ENCODE results near the gene JSRP1.

DNA sequence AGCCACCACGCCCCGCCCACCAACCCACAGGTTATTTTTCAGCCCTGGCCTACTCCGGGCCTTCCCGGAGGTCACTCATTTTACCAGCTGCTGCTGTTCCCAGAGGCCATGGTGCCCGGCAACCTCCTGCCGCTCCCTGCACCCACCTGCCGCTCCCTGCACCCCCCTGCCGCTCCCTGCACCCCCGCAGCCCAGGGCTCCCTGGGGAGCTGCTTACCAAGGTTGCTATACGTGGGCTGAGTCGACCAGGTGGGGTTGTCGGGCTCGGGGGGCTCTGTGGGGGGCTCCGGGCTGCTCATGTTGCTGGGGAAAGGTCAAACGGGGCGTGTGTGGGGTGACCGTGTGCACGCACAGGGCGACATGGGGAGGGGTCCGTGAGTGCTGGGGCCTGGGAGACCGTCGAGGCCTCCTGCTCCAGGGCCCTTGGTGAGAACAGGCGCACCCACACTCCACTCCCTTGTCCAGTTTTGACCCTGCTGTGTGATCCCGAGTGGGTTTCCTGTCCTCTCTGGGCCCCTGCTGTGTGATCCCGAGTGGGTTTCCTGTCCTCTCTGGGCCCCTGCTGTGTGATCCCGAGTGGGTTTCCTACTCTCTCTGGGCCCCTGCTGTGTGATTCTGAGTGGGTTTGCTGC, 24.5 kb upstream of the JSRP1 start:
- TF ChIP-seq POLR2A (IDR thresholded peaks at IDR 0.05) = no peak
- TF ChIP-seq, protein P1, sequence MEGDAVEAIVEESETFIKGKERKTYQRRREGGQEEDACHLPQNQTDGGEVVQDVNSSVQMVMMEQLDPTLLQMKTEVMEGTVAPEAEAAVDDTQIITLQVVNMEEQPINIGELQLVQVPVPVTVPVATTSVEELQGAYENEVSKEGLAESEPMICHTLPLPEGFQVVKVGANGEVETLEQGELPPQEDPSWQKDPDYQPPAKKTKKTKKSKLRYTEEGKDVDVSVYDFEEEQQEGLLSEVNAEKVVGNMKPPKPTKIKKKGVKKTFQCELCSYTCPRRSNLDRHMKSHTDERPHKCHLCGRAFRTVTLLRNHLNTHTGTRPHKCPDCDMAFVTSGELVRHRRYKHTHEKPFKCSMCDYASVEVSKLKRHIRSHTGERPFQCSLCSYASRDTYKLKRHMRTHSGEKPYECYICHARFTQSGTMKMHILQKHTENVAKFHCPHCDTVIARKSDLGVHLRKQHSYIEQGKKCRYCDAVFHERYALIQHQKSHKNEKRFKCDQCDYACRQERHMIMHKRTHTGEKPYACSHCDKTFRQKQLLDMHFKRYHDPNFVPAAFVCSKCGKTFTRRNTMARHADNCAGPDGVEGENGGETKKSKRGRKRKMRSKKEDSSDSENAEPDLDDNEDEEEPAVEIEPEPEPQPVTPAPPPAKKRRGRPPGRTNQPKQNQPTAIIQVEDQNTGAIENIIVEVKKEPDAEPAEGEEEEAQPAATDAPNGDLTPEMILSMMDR (IDR thresholded peaks at IDR 0.05) = no peak

All from esophagus squamous epithelium (tissue), 4 donors.